Measurements from ENCODE around the gene LDB3. TPM values are rescaled to one million over a fixed set of nuclear protein-coding genes. Genes with fewer than 3 reads are reported as not detected.

Gene LDB3
- total RNA-seq = 0.37 and 0.46 TPM in 2 replicates
- long read RNA-seq, partial matches to known transcripts = 0 of 1 reads
- long read RNA-seq, other reads (novel, unspliced or antisense) = 1 of 1 reads

DNA sequence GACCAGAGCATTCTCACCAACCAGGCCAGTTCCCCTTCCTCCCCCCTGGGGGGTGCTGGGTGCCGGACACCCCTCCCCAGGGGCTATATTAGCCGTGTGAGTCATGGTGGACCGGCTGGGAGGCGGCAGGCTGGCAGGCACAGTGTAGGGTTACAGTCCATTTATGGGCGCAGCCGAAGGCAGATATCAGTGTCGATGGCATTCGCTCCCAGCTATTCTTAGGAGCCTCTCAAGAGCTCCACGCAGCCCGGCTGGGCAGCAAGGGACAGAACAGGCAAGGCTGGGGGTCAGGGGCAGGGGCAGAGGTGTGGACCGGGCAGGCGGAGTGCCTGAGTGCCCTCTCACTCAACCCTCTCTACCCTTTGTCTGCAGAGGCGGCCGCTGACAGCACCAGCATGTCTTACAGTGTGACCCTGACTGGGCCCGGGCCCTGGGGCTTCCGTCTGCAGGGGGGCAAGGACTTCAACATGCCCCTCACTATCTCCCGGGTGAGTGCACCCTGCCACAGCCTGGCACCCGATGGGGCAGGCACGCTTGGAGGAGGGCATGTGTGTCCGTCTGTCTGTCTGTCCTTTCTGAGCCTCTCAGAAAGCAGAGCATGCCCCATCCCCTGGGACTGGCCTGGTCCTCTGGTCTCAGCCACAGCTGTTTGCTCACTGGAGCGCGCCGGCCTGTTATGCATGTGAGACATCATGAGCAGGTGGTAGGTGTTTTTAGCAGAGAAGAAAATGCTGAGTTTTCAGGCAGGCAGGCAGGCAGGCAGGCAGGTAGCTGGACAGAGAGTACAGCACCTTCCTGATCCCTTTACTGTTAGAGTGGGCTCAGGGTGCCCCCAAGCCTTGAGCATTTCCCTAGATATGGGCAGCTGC, at the start of gene LDB3:
Gene LDB3 (plus strand): TSS at position 215 of the 869 bp plus-strand sequence. CDS start 181 bp downstream, at position 396.
- H3K36me3 Mint-ChIP-seq (ENCODE audit: unreplicated experiment) = no peaks in the 10 kb centered on the region
- DNase-seq (ENCODE audit: extremely low spot score, unreplicated experiment) = no peak
- H3K4me3 Mint-ChIP-seq (ENCODE audit: unreplicated experiment) = no peak within 1 kb of the TSS
- no peaks in the 10 kb centered on the region for H3K27me3 Mint-ChIP-seq (ENCODE audit: unreplicated experiment)
- TF ChIP-seq, protein P1, sequence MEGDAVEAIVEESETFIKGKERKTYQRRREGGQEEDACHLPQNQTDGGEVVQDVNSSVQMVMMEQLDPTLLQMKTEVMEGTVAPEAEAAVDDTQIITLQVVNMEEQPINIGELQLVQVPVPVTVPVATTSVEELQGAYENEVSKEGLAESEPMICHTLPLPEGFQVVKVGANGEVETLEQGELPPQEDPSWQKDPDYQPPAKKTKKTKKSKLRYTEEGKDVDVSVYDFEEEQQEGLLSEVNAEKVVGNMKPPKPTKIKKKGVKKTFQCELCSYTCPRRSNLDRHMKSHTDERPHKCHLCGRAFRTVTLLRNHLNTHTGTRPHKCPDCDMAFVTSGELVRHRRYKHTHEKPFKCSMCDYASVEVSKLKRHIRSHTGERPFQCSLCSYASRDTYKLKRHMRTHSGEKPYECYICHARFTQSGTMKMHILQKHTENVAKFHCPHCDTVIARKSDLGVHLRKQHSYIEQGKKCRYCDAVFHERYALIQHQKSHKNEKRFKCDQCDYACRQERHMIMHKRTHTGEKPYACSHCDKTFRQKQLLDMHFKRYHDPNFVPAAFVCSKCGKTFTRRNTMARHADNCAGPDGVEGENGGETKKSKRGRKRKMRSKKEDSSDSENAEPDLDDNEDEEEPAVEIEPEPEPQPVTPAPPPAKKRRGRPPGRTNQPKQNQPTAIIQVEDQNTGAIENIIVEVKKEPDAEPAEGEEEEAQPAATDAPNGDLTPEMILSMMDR (IDR thresholded peaks at IDR 0.05) = no peak
- no peaks in the 10 kb centered on the region for H3K9me3 Mint-ChIP-seq (ENCODE audit: unreplicated experiment)
- no peak within 1 kb of the TSS for H3K27ac Mint-ChIP-seq (ENCODE audit: unreplicated experiment)
- H3K4me1 Mint-ChIP-seq (ENCODE audit: unreplicated experiment) = peaks cover 61% of the 10 kb centered on the region

GRCh38 chr10:86628311-86628710, 40.0 kb upstream of the LDB3 start:
- no peaks in the 10 kb centered on the region for H3K9me3 Mint-ChIP-seq (ENCODE audit: unreplicated experiment)
- H3K36me3 Mint-ChIP-seq (ENCODE audit: unreplicated experiment) = no peaks in the 10 kb centered on the region
- H3K4me1 Mint-ChIP-seq (ENCODE audit: unreplicated experiment) = peaks cover 4% of the 10 kb centered on the region
- H3K27ac Mint-ChIP-seq (ENCODE audit: unreplicated experiment) = no peak overlapping the region
- TF ChIP-seq, protein P1 (IDR thresholded peaks at IDR 0.05) = no peak
- no peak for DNase-seq (ENCODE audit: extremely low spot score, unreplicated experiment)
- H3K4me3 Mint-ChIP-seq (ENCODE audit: unreplicated experiment) = no peak overlapping the region
- peaks cover 9% of the 10 kb centered on the region for H3K27me3 Mint-ChIP-seq (ENCODE audit: unreplicated experiment)

- H3K27ac Mint-ChIP-seq (ENCODE audit: unreplicated experiment) = no peak overlapping the region
- TF ChIP-seq, protein P1 (IDR thresholded peaks at IDR 0.05) = no peak
- H3K4me1 Mint-ChIP-seq (ENCODE audit: unreplicated experiment) = peaks cover 7% of the 10 kb centered on the region
- no peak for DNase-seq (ENCODE audit: extremely low spot score, unreplicated experiment)
- H3K27me3 Mint-ChIP-seq (ENCODE audit: unreplicated experiment) = peaks cover 9% of the 10 kb centered on the region
- no peaks in the 10 kb centered on the region for H3K9me3 Mint-ChIP-seq (ENCODE audit: unreplicated experiment)
- no peak overlapping the region for H3K4me3 Mint-ChIP-seq (ENCODE audit: unreplicated experiment)
- H3K36me3 Mint-ChIP-seq (ENCODE audit: unreplicated experiment) = no peaks in the 10 kb centered on the region
Observed at GRCh38 chr10:86630079-86630478, 38.2 kb upstream of the LDB3 start.

GRCh38 chr10:86632009-86632800, 36.1 kb upstream of the LDB3 start:
- TF ChIP-seq, protein P1 (IDR thresholded peaks at IDR 0.05) = peak; percentile 30
- Mint-ChIP-seq H3K4me1 (ENCODE audit: unreplicated experiment) (peaks cover 22% of the 10 kb centered on the region), H3K9me3 (ENCODE audit: unreplicated experiment) (no peaks in the 10 kb centered on the region), H3K4me3 (ENCODE audit: unreplicated experiment) (peak overlapping the region; percentile 35), H3K36me3 (ENCODE audit: unreplicated experiment) (no peaks in the 10 kb centered on the region), H3K27ac (ENCODE audit: unreplicated experiment) (no peak overlapping the region), H3K27me3 (ENCODE audit: unreplicated experiment) (peaks cover 5% of the 10 kb centered on the region)
- no peak for DNase-seq (ENCODE audit: extremely low spot score, unreplicated experiment)

- Mint-ChIP-seq H3K36me3 (ENCODE audit: unreplicated experiment) (no peaks in the 10 kb centered on the region), H3K4me3 (ENCODE audit: unreplicated experiment) (no peak overlapping the region), H3K9me3 (ENCODE audit: unreplicated experiment) (no peaks in the 10 kb centered on the region), H3K27me3 (ENCODE audit: unreplicated experiment) (peaks cover 5% of the 10 kb centered on the region), H3K4me1 (ENCODE audit: unreplicated experiment) (peaks cover 22% of the 10 kb centered on the region), H3K27ac (ENCODE audit: unreplicated experiment) (no peak overlapping the region)
- TF ChIP-seq, protein P1 (IDR thresholded peaks at IDR 0.05) = no peak
- DNase-seq (ENCODE audit: extremely low spot score, unreplicated experiment) = no peak
Observed at GRCh38 chr10:86632951-86633350, 35.4 kb upstream of the LDB3 start.

All from osteocyte (in vitro differentiated cells).